ENCODE measurements around the gene SRRD. TPM values are rescaled to one million over a fixed set of nuclear protein-coding genes. Genes with fewer than 3 reads are reported as not detected.

The SRRD gene
- total RNA-seq, 1 donor from 2014 or later = 32.0 TPM

GRCh38 chr22:26486394-26486793 lies 2.7 kb downstream of the SRRD start:
- CTCF ChIA-PET = no interaction called here
- H3K27me3 Mint-ChIP-seq = no peaks in the 10 kb centered on the region
- peaks cover 49% of the 10 kb centered on the region for H3K36me3 Mint-ChIP-seq (ENCODE audit: low read depth)
- ATAC-seq (ENCODE audit: low read depth) (no peak), DNase-seq (no peak)
- H3K4me3 Mint-ChIP-seq = no peak overlapping the region
- TF ChIP-seq CTCF (IDR thresholded peaks at IDR 0.05) = no peak
- POLR2A ChIA-PET = interaction anchor here (0.6 kb wide), 1 partner anchor 14 kb away, joined by 3 read pairs; no protein-coding TSS in a partner anchor
- H3K27ac Mint-ChIP-seq = no peak overlapping the region
- H3K4me1 Mint-ChIP-seq = peaks cover 42% of the 10 kb centered on the region
- H3K9me3 Mint-ChIP-seq = no peaks in the 10 kb centered on the region
- intact Hi-C loops (cut with micrococcal nuclease) = no loop called here

- Mint-ChIP-seq H3K4me3 (no peak overlapping the region), H3K4me1 (peaks cover 26% of the 10 kb centered on the region), H3K27me3 (no peaks in the 10 kb centered on the region), H3K27ac (no peak overlapping the region), H3K9me3 (no peaks in the 10 kb centered on the region), H3K36me3 (ENCODE audit: low read depth) (peaks cover 62% of the 10 kb centered on the region)
- DNase-seq (no peak), ATAC-seq (ENCODE audit: low read depth) (no peak)
- intact Hi-C loops (cut with micrococcal nuclease) = no loop called here
- no peak for TF ChIP-seq CTCF (IDR thresholded peaks at IDR 0.05)
- ChIA-PET POLR2A (no interaction called here), CTCF (no interaction called here)
Observed at GRCh38 chr22:26487996-26488395, 4.3 kb downstream of the SRRD start.

GRCh38 chr22:26489447-26490036 lies 5.9 kb downstream of the SRRD start:
- H3K4me3 Mint-ChIP-seq = no peak overlapping the region
- POLR2A ChIA-PET = no interaction called here
- no peak for TF ChIP-seq CTCF (IDR thresholded peaks at IDR 0.05)
- intact Hi-C loops (cut with micrococcal nuclease) = no loop called here
- CTCF ChIA-PET = no interaction called here
- no peak for ATAC-seq (ENCODE audit: low read depth)
- peaks cover 73% of the 10 kb centered on the region for H3K36me3 Mint-ChIP-seq (ENCODE audit: low read depth)
- H3K27me3 Mint-ChIP-seq = no peaks in the 10 kb centered on the region
- H3K4me1 Mint-ChIP-seq = peaks cover 16% of the 10 kb centered on the region
- no peaks in the 10 kb centered on the region for H3K9me3 Mint-ChIP-seq
- peak overlapping the region; percentile 68 for H3K27ac Mint-ChIP-seq
- DNase-seq = no peak

GRCh38 chr22:26492220-26492619 lies 8.5 kb downstream of the SRRD start:
- Mint-ChIP-seq H3K9me3 (no peaks in the 10 kb centered on the region), H3K27ac (no peak overlapping the region), H3K27me3 (no peaks in the 10 kb centered on the region), H3K4me3 (no peak overlapping the region), H3K4me1 (peaks cover 2% of the 10 kb centered on the region), H3K36me3 (ENCODE audit: low read depth) (peaks cover 88% of the 10 kb centered on the region)
- ATAC-seq (ENCODE audit: low read depth) (no peak), DNase-seq (no peak)
- POLR2A ChIA-PET = no interaction called here
- TF ChIP-seq CTCF (IDR thresholded peaks at IDR 0.05) = no peak
- CTCF ChIA-PET = no interaction called here
- intact Hi-C loops (cut with micrococcal nuclease) = no loop called here

GRCh38 chr22:26494506-26494905 lies 10.8 kb downstream of the SRRD start:
- peaks cover 84% of the 10 kb centered on the region for H3K36me3 Mint-ChIP-seq (ENCODE audit: low read depth)
- intact Hi-C loops (cut with micrococcal nuclease) = no loop called here
- POLR2A ChIA-PET = interaction anchor here (0.7 to 1.5 kb wide), 2 partner anchors 10 to 11 kb away, joined by 3 read pairs; partner anchors contain the start of genes HPS4 and SRRD
- H3K4me1 Mint-ChIP-seq = peaks cover under 1% of the 10 kb centered on the region
- no peak overlapping the region for H3K27ac Mint-ChIP-seq
- H3K27me3 Mint-ChIP-seq = no peaks in the 10 kb centered on the region
- no peaks in the 10 kb centered on the region for H3K9me3 Mint-ChIP-seq
- no peak for ATAC-seq (ENCODE audit: low read depth)
- CTCF ChIA-PET = interaction anchor here (1.1 kb wide), 1 partner anchor 9 kb away, joined by 3 read pairs; no protein-coding TSS in a partner anchor
- no peak overlapping the region for H3K4me3 Mint-ChIP-seq
- no peak for DNase-seq
- TF ChIP-seq CTCF (IDR thresholded peaks at IDR 0.05) = no peak

Measured in activated B cell treated with CpG ODN at 0.5 μM for 24 hours (primary cell).